ENCODE measurements around the gene ATP6V1F.

- TF ChIP-seq, protein P1, sequence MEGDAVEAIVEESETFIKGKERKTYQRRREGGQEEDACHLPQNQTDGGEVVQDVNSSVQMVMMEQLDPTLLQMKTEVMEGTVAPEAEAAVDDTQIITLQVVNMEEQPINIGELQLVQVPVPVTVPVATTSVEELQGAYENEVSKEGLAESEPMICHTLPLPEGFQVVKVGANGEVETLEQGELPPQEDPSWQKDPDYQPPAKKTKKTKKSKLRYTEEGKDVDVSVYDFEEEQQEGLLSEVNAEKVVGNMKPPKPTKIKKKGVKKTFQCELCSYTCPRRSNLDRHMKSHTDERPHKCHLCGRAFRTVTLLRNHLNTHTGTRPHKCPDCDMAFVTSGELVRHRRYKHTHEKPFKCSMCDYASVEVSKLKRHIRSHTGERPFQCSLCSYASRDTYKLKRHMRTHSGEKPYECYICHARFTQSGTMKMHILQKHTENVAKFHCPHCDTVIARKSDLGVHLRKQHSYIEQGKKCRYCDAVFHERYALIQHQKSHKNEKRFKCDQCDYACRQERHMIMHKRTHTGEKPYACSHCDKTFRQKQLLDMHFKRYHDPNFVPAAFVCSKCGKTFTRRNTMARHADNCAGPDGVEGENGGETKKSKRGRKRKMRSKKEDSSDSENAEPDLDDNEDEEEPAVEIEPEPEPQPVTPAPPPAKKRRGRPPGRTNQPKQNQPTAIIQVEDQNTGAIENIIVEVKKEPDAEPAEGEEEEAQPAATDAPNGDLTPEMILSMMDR (IDR thresholded peaks at IDR 0.05), result no peak
- TF ChIP-seq POLR2A (IDR thresholded peaks at IDR 0.05), result no peak
Observed at GRCh38 chr7:128862571-128863432, at the start of gene ATP6V1F.

Data from stomach (tissue), 4 donors.